WTC11 (cell line): ENCODE measurements around the gene ZFP92. TPM values are rescaled to one million over a fixed set of nuclear protein-coding genes. Genes with fewer than 3 reads are reported as not detected.

Source experiments
- ATAC-seq: fragments of 200-7000 bp; cut with Tn5 transposase; 2 replicates; pipeline ENCODE4 v1.10.0; 2021; ENCODE audit warnings: mild to moderate bottlenecking, moderate library complexity
- CTCF ChIA-PET: fragments of 300-600 bp; sonication (Branson Sonifier 250); formaldehyde crosslinking; loops from one replicate; lab custom pipeline; 2021; ENCODE audit warnings: antibody characterized with exemption; lab: Charles Lee
- POLR2A ChIA-PET: fragments of 350-600 bp; sonication (Branson Sonifier 250); formaldehyde crosslinking; loops from one replicate; lab custom pipeline; 2021; ENCODE audit warnings: antibody characterized with exemption; lab: Charles Lee
- DNase-seq: peaks from one replicate; pipeline ENCODE4 v3.0.0; 2021; ENCODE audit warnings: low spot score
- H3K27ac Mint-ChIP-seq: 2 replicates; pipeline ENCODE4 v1.8.0; 2021; ENCODE audit warnings: mixed read lengths
- H3K27me3 Mint-ChIP-seq: 2 replicates; pipeline ENCODE4 v1.8.0; 2021; ENCODE audit warnings: low read depth, mild to moderate bottlenecking, moderate library complexity, mixed read lengths
- H3K36me3 Mint-ChIP-seq: 2 replicates; pipeline ENCODE4 v1.8.0; 2021; ENCODE audit warnings: mixed read lengths
- H3K4me1 Mint-ChIP-seq: 2 replicates; pipeline ENCODE4 v1.8.0; 2022; ENCODE audit warnings: mixed read lengths
- H3K4me3 Mint-ChIP-seq: 2 replicates; pipeline ENCODE4 v1.8.0; 2021; ENCODE audit warnings: mild to moderate bottlenecking, moderate library complexity, mixed read lengths
- H3K9me3 Mint-ChIP-seq: 2 replicates; pipeline ENCODE4 v1.8.0; 2021; ENCODE audit warnings: mixed read lengths
- ATF2 ChIP-seq: sonication (generic); formaldehyde crosslinking; IDR thresholded peaks from 2 replicates; pipeline ENCODE4 v1.8.1; 2022; ENCODE audit warnings: low read depth, missing genetic modification reagents, borderline replicate concordance
- CREB1 ChIP-seq: sonication (generic); formaldehyde crosslinking; IDR thresholded peaks from 2 replicates; pipeline ENCODE4 v1.8.0; 2023; ENCODE audit warnings: mild to moderate bottlenecking, missing genetic modification reagents
- CREM ChIP-seq: sonication (generic); formaldehyde crosslinking; IDR thresholded peaks from 2 replicates; pipeline ENCODE4 v1.8.1; 2022; ENCODE audit warnings: mild to moderate bottlenecking, missing genetic modification reagents, moderate library complexity
- CTCF ChIP-seq: fragments of 200-600 bp; IDR thresholded peaks from 2 replicates; pipeline ENCODE4 v1.8.0; 2022; ENCODE audit warnings: antibody characterized with exemption
- E2F1 ChIP-seq: sonication (generic); formaldehyde crosslinking; IDR thresholded peaks from 2 replicates; pipeline ENCODE4 v1.8.0; 2022; ENCODE audit warnings: mild to moderate bottlenecking, missing genetic modification reagents
- ELF4 ChIP-seq: sonication (generic); formaldehyde crosslinking; IDR thresholded peaks from 2 replicates; pipeline ENCODE4 v1.8.1; 2022; ENCODE audit warnings: low read depth, mild to moderate bottlenecking, moderate library complexity, missing genetic modification reagents
- ESRRA ChIP-seq: sonication (generic); formaldehyde crosslinking; IDR thresholded peaks from 2 replicates; pipeline ENCODE4 v1.8.1; 2022; ENCODE audit warnings: mild to moderate bottlenecking, missing genetic modification reagents, borderline replicate concordance
- FOXK1 ChIP-seq: sonication (generic); formaldehyde crosslinking; IDR thresholded peaks from 2 replicates; pipeline ENCODE4 v1.8.0; 2022; ENCODE audit warnings: mild to moderate bottlenecking, moderate library complexity, missing genetic modification reagents
- HMGA2 ChIP-seq: fragments of 250-450 bp; sonication (Bioruptor Pico); IDR thresholded peaks from 2 replicates; pipeline ENCODE4 v1.4.0; 2021; ENCODE audit warnings: mild to moderate bottlenecking, moderate library complexity
- RELA ChIP-seq: sonication (generic); formaldehyde crosslinking; IDR thresholded peaks from 2 replicates; pipeline ENCODE4 v1.8.1; 2022; ENCODE audit warnings: missing genetic modification reagents, mild to moderate bottlenecking, borderline replicate concordance
- RORB ChIP-seq: fragments of 250-450 bp; sonication (Bioruptor Pico); IDR thresholded peaks from 2 replicates; pipeline ENCODE4 v1.9.0; 2021; ENCODE audit warnings: mild to moderate bottlenecking
- SMAD3 ChIP-seq: sonication (generic); formaldehyde crosslinking; IDR thresholded peaks from 2 replicates; pipeline ENCODE4 v1.8.0; 2022; ENCODE audit warnings: missing genetic modification reagents, mild to moderate bottlenecking, borderline replicate concordance
- USF1 ChIP-seq: sonication (generic); formaldehyde crosslinking; IDR thresholded peaks from 2 replicates; pipeline ENCODE4 v1.8.0; 2022; ENCODE audit warnings: mild to moderate bottlenecking, missing genetic modification reagents
- ZNF121 ChIP-seq: sonication (generic); formaldehyde crosslinking; IDR thresholded peaks from 2 replicates; pipeline ENCODE4 v1.8.0; 2023; ENCODE audit warnings: missing genetic modification reagents
- total RNA-seq: library from RNA; stranded (reverse); gene quantifications from 3 replicates; pipeline ENCODE4 v1.2.3, GENCODE V29; 2021
- TF ChIP-seq, protein P1 (sequence below): sonication (generic); formaldehyde crosslinking; IDR thresholded peaks from 2 replicates; pipeline ENCODE4 v1.8.0; 2023; ENCODE audit warnings: missing genetic modification reagents
- TF ChIP-seq, protein P2 (sequence below): fragments of 250-450 bp; sonication (Bioruptor Pico); IDR thresholded peaks from 2 replicates; pipeline ENCODE4 v2.1.2; 2022; ENCODE audit warnings: mild to moderate bottlenecking, moderate library complexity
- TF ChIP-seq, protein P3 (sequence below): sonication (generic); formaldehyde crosslinking; IDR thresholded peaks from 2 replicates; pipeline ENCODE4 v1.8.0; 2022; ENCODE audit warnings: mild to moderate bottlenecking, missing genetic modification reagents
- TF ChIP-seq, protein P4 (sequence below): sonication (generic); formaldehyde crosslinking; IDR thresholded peaks from 2 replicates; pipeline ENCODE4 v1.8.1; 2023; ENCODE audit warnings: mild to moderate bottlenecking, missing genetic modification reagents

The ZFP92 gene
- total RNA-seq, 1 experiment from 2014 or later = 0.31 TPM

DNA sequence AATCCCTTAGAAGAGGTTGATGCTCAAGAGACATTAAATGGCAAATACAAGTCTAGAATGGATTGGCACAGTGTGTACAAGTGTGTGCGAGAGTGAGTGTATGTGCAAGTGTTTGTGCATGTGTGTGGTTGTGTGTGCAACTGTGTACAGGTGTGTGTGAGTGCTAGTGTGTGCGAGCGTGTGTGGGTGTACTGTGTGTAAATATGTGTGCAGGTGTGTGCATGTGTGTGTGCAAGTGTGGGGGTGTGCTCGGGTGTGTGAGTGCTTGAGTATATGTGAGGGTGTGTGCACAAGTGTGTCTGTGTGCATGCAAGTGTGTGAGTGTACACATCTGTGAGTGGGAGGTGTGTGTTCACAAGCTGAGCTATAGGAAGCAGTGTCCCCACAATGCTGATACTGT lies 28.7 kb downstream of the ZFP92 start:
- no peaks in the 10 kb centered on the region for H3K36me3 Mint-ChIP-seq
- TF ChIP-seq CREB1 (no peak), HMGA2 (CRISPR knock-in tag) (no peak), ELF4 (CRISPR knock-in tag) (no peak), ZNF121 (CRISPR knock-in tag) (no peak), RORB (CRISPR knock-in tag) (no peak), SMAD3 (CRISPR knock-in tag) (no peak)
- TF ChIP-seq, protein P1, sequence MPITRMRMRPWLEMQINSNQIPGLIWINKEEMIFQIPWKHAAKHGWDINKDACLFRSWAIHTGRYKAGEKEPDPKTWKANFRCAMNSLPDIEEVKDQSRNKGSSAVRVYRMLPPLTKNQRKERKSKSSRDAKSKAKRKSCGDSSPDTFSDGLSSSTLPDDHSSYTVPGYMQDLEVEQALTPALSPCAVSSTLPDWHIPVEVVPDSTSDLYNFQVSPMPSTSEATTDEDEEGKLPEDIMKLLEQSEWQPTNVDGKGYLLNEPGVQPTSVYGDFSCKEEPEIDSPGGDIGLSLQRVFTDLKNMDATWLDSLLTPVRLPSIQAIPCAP = no peak
- TF ChIP-seq, protein P2, sequence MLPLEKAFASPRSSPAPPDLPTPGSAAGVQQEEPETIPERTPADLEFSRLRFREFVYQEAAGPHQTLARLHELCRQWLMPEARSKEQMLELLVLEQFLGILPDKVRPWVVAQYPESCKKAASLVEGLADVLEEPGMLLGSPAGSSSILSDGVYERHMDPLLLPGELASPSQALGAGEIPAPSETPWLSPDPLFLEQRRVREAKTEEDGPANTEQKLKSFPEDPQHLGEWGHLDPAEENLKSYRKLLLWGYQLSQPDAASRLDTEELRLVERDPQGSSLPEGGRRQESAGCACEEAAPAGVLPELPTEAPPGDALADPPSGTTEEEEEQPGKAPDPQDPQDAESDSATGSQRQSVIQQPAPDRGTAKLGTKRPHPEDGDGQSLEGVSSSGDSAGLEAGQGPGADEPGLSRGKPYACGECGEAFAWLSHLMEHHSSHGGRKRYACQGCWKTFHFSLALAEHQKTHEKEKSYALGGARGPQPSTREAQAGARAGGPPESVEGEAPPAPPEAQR (CRISPR knock-in tag) = no peak
- H3K9me3 Mint-ChIP-seq = peaks cover 4% of the 10 kb centered on the region
- ChIA-PET POLR2A (no interaction called here), CTCF (interaction anchor here (0.6 to 1.3 kb wide), 2 partner anchors 21 to 115 kb away, joined by 3 to 9 read pairs; no protein-coding TSS in a partner anchor)
- no peak overlapping the region for H3K27ac Mint-ChIP-seq
- DNase-seq = no peak
- H3K27me3 Mint-ChIP-seq = no peaks in the 10 kb centered on the region; the same call in 1 of the 2 replicates
- no peak for ATAC-seq
- H3K4me3 Mint-ChIP-seq = no peak overlapping the region
- no peaks in the 10 kb centered on the region for H3K4me1 Mint-ChIP-seq

- TF ChIP-seq FOXK1 (CRISPR knock-in tag) (no peak), RELA (CRISPR knock-in tag) (no peak), RORB (CRISPR knock-in tag) (no peak), CREM (no peak), E2F1 (no peak)
- TF ChIP-seq, protein P3, sequence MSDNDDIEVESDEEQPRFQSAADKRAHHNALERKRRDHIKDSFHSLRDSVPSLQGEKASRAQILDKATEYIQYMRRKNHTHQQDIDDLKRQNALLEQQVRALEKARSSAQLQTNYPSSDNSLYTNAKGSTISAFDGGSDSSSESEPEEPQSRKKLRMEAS (CRISPR knock-in tag) = no peak
- TF ChIP-seq, all 79 proteins: peak for 0
- ChIA-PET CTCF (interaction anchor here (0.6 to 1.3 kb wide), 4 partner anchors 20 to 397 kb away, joined by 3 to 9 read pairs (median 3); no protein-coding TSS in a partner anchor), POLR2A (no interaction called here)
- Mint-ChIP-seq H3K36me3 (no peaks in the 10 kb centered on the region), H3K9me3 (peaks cover 4% of the 10 kb centered on the region), H3K4me3 (no peak overlapping the region), H3K4me1 (no peaks in the 10 kb centered on the region), H3K27me3 (no peaks in the 10 kb centered on the region; the same call in 1 of the 2 replicates), H3K27ac (no peak overlapping the region)
- no peak for DNase-seq
- ATAC-seq = no peak
Measured at GRCh38 chrX:153440556-153441135, 29.4 kb downstream of the ZFP92 start.

DNA sequence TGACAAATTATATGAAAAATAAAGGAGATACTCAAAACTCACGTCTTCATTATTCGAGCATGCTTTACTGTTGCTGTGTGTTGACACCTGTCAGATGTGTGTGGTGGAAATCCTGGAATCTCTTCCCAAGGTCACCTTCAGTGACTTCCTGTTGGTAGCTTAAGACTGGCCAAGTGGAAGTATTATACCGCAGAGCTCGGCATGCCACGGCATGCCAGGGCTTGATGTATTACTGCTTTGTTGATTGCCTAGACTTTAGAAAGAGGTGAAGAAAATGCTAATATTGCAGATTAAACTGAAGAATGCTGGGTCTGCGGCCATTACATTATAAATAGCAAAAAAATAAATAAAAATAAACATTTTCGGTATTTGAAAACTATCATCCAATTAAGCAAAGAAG lies 30.0 kb downstream of the ZFP92 start:
- Mint-ChIP-seq H3K36me3 (no peaks in the 10 kb centered on the region), H3K27ac (no peak overlapping the region), H3K27me3 (no peaks in the 10 kb centered on the region; the same call in 1 of the 2 replicates), H3K4me1 (no peaks in the 10 kb centered on the region), H3K9me3 (peaks cover 4% of the 10 kb centered on the region), H3K4me3 (no peak overlapping the region)
- ChIA-PET POLR2A (no interaction called here), CTCF (interaction anchor here (0.6 to 1.3 kb wide), 3 partner anchors 19 to 397 kb away, joined by 3 to 9 read pairs (median 3); no protein-coding TSS in a partner anchor)
- ATAC-seq (no peak), DNase-seq (no peak)
- TF ChIP-seq, protein P3 (CRISPR knock-in tag) = no peak
- TF ChIP-seq, protein P4, sequence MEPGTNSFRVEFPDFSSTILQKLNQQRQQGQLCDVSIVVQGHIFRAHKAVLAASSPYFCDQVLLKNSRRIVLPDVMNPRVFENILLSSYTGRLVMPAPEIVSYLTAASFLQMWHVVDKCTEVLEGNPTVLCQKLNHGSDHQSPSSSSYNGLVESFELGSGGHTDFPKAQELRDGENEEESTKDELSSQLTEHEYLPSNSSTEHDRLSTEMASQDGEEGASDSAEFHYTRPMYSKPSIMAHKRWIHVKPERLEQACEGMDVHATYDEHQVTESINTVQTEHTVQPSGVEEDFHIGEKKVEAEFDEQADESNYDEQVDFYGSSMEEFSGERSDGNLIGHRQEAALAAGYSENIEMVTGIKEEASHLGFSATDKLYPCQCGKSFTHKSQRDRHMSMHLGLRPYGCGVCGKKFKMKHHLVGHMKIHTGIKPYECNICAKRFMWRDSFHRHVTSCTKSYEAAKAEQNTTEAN (CRISPR knock-in tag) = no peak
- TF ChIP-seq ATF2 (CRISPR knock-in tag) = no peak
- no peak for TF ChIP-seq CREM
- no peak for TF ChIP-seq ESRRA (CRISPR knock-in tag)
- no peak for TF ChIP-seq USF1 (CRISPR knock-in tag)
- TF ChIP-seq CTCF = no peak
- TF ChIP-seq FOXK1 (CRISPR knock-in tag) = no peak
